ENCODE measurements around the gene CRYZL1. TPM values are rescaled to one million over a fixed set of nuclear protein-coding genes. Genes with fewer than 3 reads are reported as not detected.

Gene CRYZL1
- total and polyA plus RNA-seq, 8 donors: 21.8 to 84.5 (median 63.4) TPM

DNA sequence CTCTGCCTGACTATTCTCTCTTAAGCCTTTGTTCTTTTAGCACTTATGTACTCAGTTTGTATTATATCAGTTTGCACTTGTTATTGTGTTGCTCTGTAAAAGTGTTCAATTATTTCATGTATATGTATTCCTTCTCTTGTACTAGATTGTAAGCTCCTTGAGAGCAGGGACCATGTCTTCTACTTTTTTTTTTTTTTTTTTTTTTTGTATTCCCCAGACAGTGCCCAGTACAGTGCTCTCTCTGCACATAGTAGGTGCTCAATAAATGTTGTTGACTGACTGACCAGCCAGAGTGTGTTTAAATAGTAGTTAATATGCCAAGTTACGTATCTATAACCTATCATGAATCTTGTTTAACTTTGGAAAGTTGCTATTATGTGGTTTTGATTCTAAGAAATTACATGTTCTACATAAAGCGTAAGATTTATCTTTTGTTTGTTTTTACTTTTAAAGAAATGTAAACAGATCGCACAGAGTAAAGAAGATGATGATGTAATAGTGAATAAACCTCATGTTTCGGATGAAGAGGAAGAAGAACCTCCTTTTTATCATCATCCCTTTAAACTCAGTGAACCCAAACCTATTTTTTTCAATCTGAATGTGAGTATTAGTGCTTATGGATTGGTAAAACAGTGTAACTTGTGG, 82.6 kb downstream of the CRYZL1 start:
- Histone ChIP-seq H3K27ac (no peak overlapping the region), H3K4me3 (no peak overlapping the region), H3K9me3 (no peaks in the 10 kb centered on the region), H3K36me3 (peaks cover 6 to 95% of the 10 kb centered on the region in 2 donors), H3K27me3 (no peaks in the 10 kb centered on the region), H3K4me1 (peaks cover 0 to 15% of the 10 kb centered on the region in 2 donors)
- no peak for DNase-seq
- intact Hi-C loops (cut with DNase I): no loop called here
- ATAC-seq: no peak
- TF ChIP-seq, protein P1, sequence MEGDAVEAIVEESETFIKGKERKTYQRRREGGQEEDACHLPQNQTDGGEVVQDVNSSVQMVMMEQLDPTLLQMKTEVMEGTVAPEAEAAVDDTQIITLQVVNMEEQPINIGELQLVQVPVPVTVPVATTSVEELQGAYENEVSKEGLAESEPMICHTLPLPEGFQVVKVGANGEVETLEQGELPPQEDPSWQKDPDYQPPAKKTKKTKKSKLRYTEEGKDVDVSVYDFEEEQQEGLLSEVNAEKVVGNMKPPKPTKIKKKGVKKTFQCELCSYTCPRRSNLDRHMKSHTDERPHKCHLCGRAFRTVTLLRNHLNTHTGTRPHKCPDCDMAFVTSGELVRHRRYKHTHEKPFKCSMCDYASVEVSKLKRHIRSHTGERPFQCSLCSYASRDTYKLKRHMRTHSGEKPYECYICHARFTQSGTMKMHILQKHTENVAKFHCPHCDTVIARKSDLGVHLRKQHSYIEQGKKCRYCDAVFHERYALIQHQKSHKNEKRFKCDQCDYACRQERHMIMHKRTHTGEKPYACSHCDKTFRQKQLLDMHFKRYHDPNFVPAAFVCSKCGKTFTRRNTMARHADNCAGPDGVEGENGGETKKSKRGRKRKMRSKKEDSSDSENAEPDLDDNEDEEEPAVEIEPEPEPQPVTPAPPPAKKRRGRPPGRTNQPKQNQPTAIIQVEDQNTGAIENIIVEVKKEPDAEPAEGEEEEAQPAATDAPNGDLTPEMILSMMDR (IDR thresholded peaks at IDR 0.05): no peak

DNA sequence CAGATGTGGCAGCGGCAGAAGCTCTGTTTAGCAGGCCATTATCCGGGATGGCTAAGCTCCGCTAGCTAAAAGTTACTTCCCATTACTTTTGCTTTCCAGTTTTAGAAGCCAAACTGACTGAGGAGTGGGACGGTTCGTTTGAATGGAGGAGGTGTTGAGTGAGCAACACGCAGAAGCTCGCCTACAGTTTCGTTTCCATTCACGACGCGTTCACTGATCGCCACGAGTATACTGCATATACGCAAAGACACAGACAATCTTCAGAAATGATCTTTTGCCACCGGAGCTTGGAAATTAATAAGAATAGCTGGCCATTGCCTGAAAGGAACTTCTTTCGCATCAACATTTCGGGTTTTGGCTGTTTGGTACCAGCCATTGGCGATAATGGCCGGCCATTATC, 84.1 kb downstream of the CRYZL1 start:
- Histone ChIP-seq H3K4me3 (no peak overlapping the region), H3K4me1 (peaks cover 0 to 15% of the 10 kb centered on the region in 2 donors), H3K9me3 (no peaks in the 10 kb centered on the region), H3K27me3 (no peaks in the 10 kb centered on the region), H3K36me3 (peaks cover 6 to 96% of the 10 kb centered on the region in 2 donors), H3K27ac (no peak overlapping the region)
- TF ChIP-seq, protein P1 (IDR thresholded peaks at IDR 0.05): no peak
- DNase-seq (no peak), ATAC-seq (no peak)
- intact Hi-C loops (cut with DNase I): no loop called here

DNA sequence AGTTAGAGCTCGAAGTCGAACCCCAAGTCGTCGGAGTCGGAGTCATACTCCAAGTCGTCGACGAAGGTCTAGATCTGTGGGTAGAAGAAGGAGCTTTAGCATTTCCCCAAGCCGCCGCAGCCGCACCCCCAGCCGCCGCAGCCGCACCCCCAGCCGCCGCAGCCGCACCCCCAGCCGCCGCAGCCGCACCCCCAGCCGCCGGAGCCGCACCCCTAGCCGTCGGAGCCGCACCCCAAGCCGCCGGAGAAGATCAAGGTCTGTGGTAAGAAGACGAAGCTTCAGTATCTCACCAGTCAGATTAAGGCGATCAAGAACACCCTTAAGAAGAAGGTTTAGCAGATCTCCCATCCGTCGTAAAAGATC, 86.6 kb downstream of the CRYZL1 start:
- ATAC-seq (no peak), DNase-seq (no peak)
- Histone ChIP-seq H3K4me1 (peaks cover 0 to 12% of the 10 kb centered on the region in 2 donors), H3K9me3 (no peaks in the 10 kb centered on the region), H3K27ac (no peak overlapping the region), H3K27me3 (no peaks in the 10 kb centered on the region), H3K4me3 (no peak overlapping the region), H3K36me3 (peaks cover 10 to 96% of the 10 kb centered on the region in 2 donors)
- TF ChIP-seq, protein P1 (IDR thresholded peaks at IDR 0.05): no peak
- intact Hi-C loops (cut with DNase I): no loop called here

DNA sequence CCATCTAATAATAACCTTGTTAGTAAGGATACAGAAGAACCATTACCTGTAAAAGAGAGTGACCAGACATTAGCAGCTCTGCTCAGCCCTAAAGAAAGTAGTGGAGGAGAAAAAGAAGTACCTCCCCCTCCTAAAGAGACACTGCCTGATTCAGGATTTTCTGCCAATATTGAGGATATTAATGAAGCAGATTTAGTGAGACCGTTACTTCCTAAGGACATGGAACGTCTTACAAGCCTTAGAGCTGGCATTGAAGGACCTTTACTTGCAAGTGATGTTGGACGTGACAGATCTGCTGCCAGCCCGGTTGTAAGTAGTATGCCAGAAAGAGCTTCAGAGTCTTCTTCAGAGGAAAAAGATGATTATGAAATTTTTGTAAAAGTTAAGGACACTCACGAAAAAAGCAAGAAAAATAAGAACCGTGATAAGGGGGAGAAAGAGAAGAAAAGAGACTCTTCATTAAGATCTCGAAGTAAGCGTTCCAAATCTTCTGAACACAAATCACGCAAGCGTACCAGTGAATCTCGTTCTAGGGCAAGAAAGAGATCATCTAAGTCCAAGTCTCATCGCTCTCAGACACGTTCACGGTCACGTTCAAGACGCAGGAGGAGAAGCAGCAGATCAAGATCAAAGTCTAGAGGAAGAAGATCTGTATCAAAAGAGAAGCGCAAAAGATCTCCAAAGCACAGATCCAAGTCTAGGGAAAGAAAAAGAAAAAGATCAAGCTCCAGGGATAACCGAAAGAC, 87.1 kb downstream of the CRYZL1 start:
- Histone ChIP-seq H3K27me3 (no peaks in the 10 kb centered on the region), H3K4me3 (no peak overlapping the region), H3K9me3 (no peaks in the 10 kb centered on the region), H3K36me3 (peaks cover 7 to 96% of the 10 kb centered on the region in 2 donors), H3K27ac (no peak overlapping the region), H3K4me1 (peaks cover 0 to 12% of the 10 kb centered on the region in 2 donors)
- TF ChIP-seq, protein P1 (IDR thresholded peaks at IDR 0.05): no peak
- ATAC-seq: no peak
- DNase-seq: no peak
- intact Hi-C loops (cut with DNase I): no loop called here

DNA sequence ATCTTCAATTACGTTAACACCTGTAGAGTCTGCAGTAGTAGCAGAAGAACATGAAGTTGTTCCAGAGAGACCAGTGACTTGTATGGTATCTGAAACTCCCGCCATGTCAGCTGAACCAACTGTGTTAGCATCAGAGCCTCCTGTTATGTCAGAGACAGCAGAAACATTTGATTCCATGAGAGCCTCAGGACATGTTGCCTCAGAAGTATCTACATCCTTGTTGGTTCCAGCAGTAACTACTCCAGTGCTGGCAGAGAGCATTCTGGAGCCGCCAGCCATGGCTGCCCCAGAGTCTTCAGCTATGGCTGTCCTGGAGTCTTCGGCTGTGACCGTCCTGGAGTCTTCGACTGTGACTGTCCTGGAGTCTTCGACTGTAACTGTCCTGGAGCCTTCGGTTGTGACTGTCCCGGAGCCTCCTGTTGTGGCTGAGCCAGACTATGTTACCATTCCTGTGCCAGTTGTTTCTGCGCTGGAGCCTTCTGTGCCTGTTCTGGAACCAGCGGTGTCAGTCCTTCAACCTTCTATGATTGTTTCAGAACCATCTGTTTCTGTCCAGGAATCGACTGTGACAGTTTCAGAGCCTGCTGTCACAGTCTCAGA, 88.4 kb downstream of the CRYZL1 start:
- Histone ChIP-seq H3K4me3 (no peak overlapping the region), H3K9me3 (no peaks in the 10 kb centered on the region), H3K27me3 (no peaks in the 10 kb centered on the region), H3K4me1 (peaks cover 0 to 18% of the 10 kb centered on the region in 2 donors), H3K27ac (no peak overlapping the region), H3K36me3 (peaks cover 7 to 96% of the 10 kb centered on the region in 2 donors)
- ATAC-seq: no peak
- intact Hi-C loops (cut with DNase I): no loop called here
- DNase-seq: no peak
- TF ChIP-seq, protein P1 (IDR thresholded peaks at IDR 0.05): no peak
